Measurements from ENCODE around the gene DCUN1D2. TPM values are rescaled to one million over a fixed set of nuclear protein-coding genes. Genes with fewer than 3 reads are reported as not detected.

DCUN1D2 gene
- polyA plus RNA-seq, 2 donors = 6.9 to 8.9 TPM

- 88 to 89% methylated on average over 21 of the region's 21 CpGs for WGBS, 2 donors
- no peaks in the 10 kb centered on the region for H3K9me3 ChIP-seq (ENCODE audit: control insufficient read depth in 2 of 2, insufficient read depth in 1 of 2, low read depth in 1 of 2, low read length in 1 of 2)
- H3K27ac ChIP-seq (ENCODE audit: low read depth in 2 of 2, low read length in 1 of 2) = no peak overlapping the region
- no peak overlapping the region for H3K4me3 ChIP-seq (ENCODE audit: low read depth in 1 of 2, low read length in 2 of 2)
- no peaks in the 10 kb centered on the region for H3K4me1 ChIP-seq (ENCODE audit: control insufficient read depth in 2 of 2, insufficient read depth in 2 of 2, low read length in 1 of 2)
- peaks cover 0 to 18% of the 10 kb centered on the region in 2 donors for H3K36me3 ChIP-seq (ENCODE audit: control insufficient read depth in 2 of 2, insufficient read depth in 2 of 2, low read length in 1 of 2)
- H3K27me3 ChIP-seq (ENCODE audit: control insufficient read depth in 1 of 2, insufficient read depth in 2 of 2, low read length in 2 of 2) = no peaks in the 10 kb centered on the region
Observed at GRCh38 chr13:113507505-113508345, 17.2 kb upstream of the DCUN1D2 start.

GRCh38 chr13:113506871-113507388, 16.4 kb upstream of the DCUN1D2 start:
- Histone ChIP-seq H3K36me3 (ENCODE audit: control insufficient read depth in 2 of 2, insufficient read depth in 2 of 2, low read length in 1 of 2) (peaks cover 0 to 23% of the 10 kb centered on the region in 2 donors), H3K4me3 (ENCODE audit: low read depth in 1 of 2, low read length in 2 of 2) (no peak overlapping the region), H3K4me1 (ENCODE audit: control insufficient read depth in 2 of 2, insufficient read depth in 2 of 2, low read length in 1 of 2) (no peaks in the 10 kb centered on the region), H3K9me3 (ENCODE audit: control insufficient read depth in 2 of 2, insufficient read depth in 1 of 2, low read depth in 1 of 2, low read length in 1 of 2) (no peaks in the 10 kb centered on the region), H3K27ac (ENCODE audit: low read depth in 2 of 2, low read length in 1 of 2) (no peak overlapping the region), H3K27me3 (ENCODE audit: control insufficient read depth in 1 of 2, insufficient read depth in 2 of 2, low read length in 2 of 2) (no peaks in the 10 kb centered on the region)
- WGBS, 2 donors = 79 to 85% methylated on average over 21 of the region's 21 CpGs

GRCh38 chr13:113506025-113506685, 15.6 kb upstream of the DCUN1D2 start:
- 60 to 64% methylated on average over 16 of the region's 16 CpGs for WGBS, 2 donors
- peaks cover 4 to 20% of the 10 kb centered on the region in 2 donors for H3K36me3 ChIP-seq (ENCODE audit: control insufficient read depth in 2 of 2, insufficient read depth in 2 of 2, low read length in 1 of 2)
- H3K4me3 ChIP-seq (ENCODE audit: low read depth in 1 of 2, low read length in 2 of 2) = no peak overlapping the region
- no peak overlapping the region for H3K27ac ChIP-seq (ENCODE audit: low read depth in 2 of 2, low read length in 1 of 2)
- H3K27me3 ChIP-seq (ENCODE audit: control insufficient read depth in 1 of 2, insufficient read depth in 2 of 2, low read length in 2 of 2) = no peaks in the 10 kb centered on the region
- no peaks in the 10 kb centered on the region for H3K9me3 ChIP-seq (ENCODE audit: control insufficient read depth in 2 of 2, insufficient read depth in 1 of 2, low read depth in 1 of 2, low read length in 1 of 2)
- no peaks in the 10 kb centered on the region for H3K4me1 ChIP-seq (ENCODE audit: control insufficient read depth in 2 of 2, insufficient read depth in 2 of 2, low read length in 1 of 2)

GRCh38 chr13:113502686-113503085, 12.2 kb upstream of the DCUN1D2 start:
- H3K36me3 ChIP-seq (ENCODE audit: control insufficient read depth in 2 of 2, insufficient read depth in 2 of 2, low read length in 1 of 2) = peaks cover 4 to 25% of the 10 kb centered on the region in 2 donors
- H3K9me3 ChIP-seq (ENCODE audit: control insufficient read depth in 2 of 2, insufficient read depth in 1 of 2, low read depth in 1 of 2, low read length in 1 of 2) = no peaks in the 10 kb centered on the region
- no peaks in the 10 kb centered on the region for H3K4me1 ChIP-seq (ENCODE audit: control insufficient read depth in 2 of 2, insufficient read depth in 2 of 2, low read length in 1 of 2)

GRCh38 chr13:113500530-113501265, 10.2 kb upstream of the DCUN1D2 start:
- no peaks in the 10 kb centered on the region for H3K4me1 ChIP-seq (ENCODE audit: control insufficient read depth in 2 of 2, insufficient read depth in 2 of 2, low read length in 1 of 2)
- H3K9me3 ChIP-seq (ENCODE audit: control insufficient read depth in 2 of 2, insufficient read depth in 1 of 2, low read depth in 1 of 2, low read length in 1 of 2) = no peaks in the 10 kb centered on the region
- no peak overlapping the region for H3K4me3 ChIP-seq (ENCODE audit: low read depth in 1 of 2, low read length in 2 of 2)
- no peaks in the 10 kb centered on the region for H3K27me3 ChIP-seq (ENCODE audit: control insufficient read depth in 1 of 2, insufficient read depth in 2 of 2, low read length in 2 of 2)
- peaks cover 4 to 34% of the 10 kb centered on the region in 2 donors for H3K36me3 ChIP-seq (ENCODE audit: control insufficient read depth in 2 of 2, insufficient read depth in 2 of 2, low read length in 1 of 2)
- 90 to 92% methylated on average over 11 of the region's 11 CpGs for WGBS, 2 donors
- no peak overlapping the region for H3K27ac ChIP-seq (ENCODE audit: low read depth in 2 of 2, low read length in 1 of 2)

More at GRCh38 chr13:113502686-113503085, 12.2 kb upstream of the DCUN1D2 start:
- no peaks in the 10 kb centered on the region for H3K27me3 ChIP-seq (ENCODE audit: control insufficient read depth in 1 of 2, insufficient read depth in 2 of 2, low read length in 2 of 2)
- no peak overlapping the region for H3K4me3 ChIP-seq (ENCODE audit: low read depth in 1 of 2, low read length in 2 of 2)
- WGBS, 2 donors = 88 to 92% methylated on average over 16 of the region's 16 CpGs
- H3K27ac ChIP-seq (ENCODE audit: low read depth in 2 of 2, low read length in 1 of 2) = no peak overlapping the region

- no peak overlapping the region for H3K4me3 ChIP-seq (ENCODE audit: low read depth in 1 of 2, low read length in 2 of 2)
- H3K36me3 ChIP-seq (ENCODE audit: control insufficient read depth in 2 of 2, insufficient read depth in 2 of 2, low read length in 1 of 2) = peaks cover 4 to 36% of the 10 kb centered on the region in 2 donors
- H3K27me3 ChIP-seq (ENCODE audit: control insufficient read depth in 1 of 2, insufficient read depth in 2 of 2, low read length in 2 of 2) = no peaks in the 10 kb centered on the region
- H3K27ac ChIP-seq (ENCODE audit: low read depth in 2 of 2, low read length in 1 of 2) = no peak overlapping the region
- H3K9me3 ChIP-seq (ENCODE audit: control insufficient read depth in 2 of 2, insufficient read depth in 1 of 2, low read depth in 1 of 2, low read length in 1 of 2) = no peaks in the 10 kb centered on the region
- WGBS, 2 donors = 89 to 91% methylated on average over 4 of the region's 4 CpGs
- no peaks in the 10 kb centered on the region for H3K4me1 ChIP-seq (ENCODE audit: control insufficient read depth in 2 of 2, insufficient read depth in 2 of 2, low read length in 1 of 2)
Observed at GRCh38 chr13:113499936-113500335, 9.4 kb upstream of the DCUN1D2 start.

- Histone ChIP-seq H3K27me3 (ENCODE audit: control insufficient read depth in 1 of 2, insufficient read depth in 2 of 2, low read length in 2 of 2) (no peaks in the 10 kb centered on the region), H3K36me3 (ENCODE audit: control insufficient read depth in 2 of 2, insufficient read depth in 2 of 2, low read length in 1 of 2) (peaks cover 4 to 38% of the 10 kb centered on the region in 2 donors), H3K4me1 (ENCODE audit: control insufficient read depth in 2 of 2, insufficient read depth in 2 of 2, low read length in 1 of 2) (peaks cover 0 to 3% of the 10 kb centered on the region in 2 donors), H3K4me3 (ENCODE audit: low read depth in 1 of 2, low read length in 2 of 2) (no peak overlapping the region), H3K9me3 (ENCODE audit: control insufficient read depth in 2 of 2, insufficient read depth in 1 of 2, low read depth in 1 of 2, low read length in 1 of 2) (no peaks in the 10 kb centered on the region), H3K27ac (ENCODE audit: low read depth in 2 of 2, low read length in 1 of 2) (no peak overlapping the region)
- 93 to 94% methylated on average over 6 of the region's 6 CpGs for WGBS, 2 donors
Observed at GRCh38 chr13:113498905-113499304, 8.4 kb upstream of the DCUN1D2 start.

GRCh38 chr13:113497217-113497616, 6.7 kb upstream of the DCUN1D2 start:
- peaks cover 4 to 32% of the 10 kb centered on the region in 2 donors for H3K36me3 ChIP-seq (ENCODE audit: control insufficient read depth in 2 of 2, insufficient read depth in 2 of 2, low read length in 1 of 2)
- H3K27ac ChIP-seq (ENCODE audit: low read depth in 2 of 2, low read length in 1 of 2) = no peak overlapping the region
- no peaks in the 10 kb centered on the region for H3K9me3 ChIP-seq (ENCODE audit: control insufficient read depth in 2 of 2, insufficient read depth in 1 of 2, low read depth in 1 of 2, low read length in 1 of 2)
- 94 to 96% methylated on average over 1 of the region's 1 CpG for WGBS, 2 donors
- peaks cover 0 to 5% of the 10 kb centered on the region in 2 donors for H3K4me1 ChIP-seq (ENCODE audit: control insufficient read depth in 2 of 2, insufficient read depth in 2 of 2, low read length in 1 of 2)
- H3K27me3 ChIP-seq (ENCODE audit: control insufficient read depth in 1 of 2, insufficient read depth in 2 of 2, low read length in 2 of 2) = no peaks in the 10 kb centered on the region
- H3K4me3 ChIP-seq (ENCODE audit: low read depth in 1 of 2, low read length in 2 of 2) = no peak overlapping the region

- Histone ChIP-seq H3K4me1 (ENCODE audit: control insufficient read depth in 2 of 2, insufficient read depth in 2 of 2, low read length in 1 of 2) (peaks cover 0 to 12% of the 10 kb centered on the region in 2 donors), H3K36me3 (ENCODE audit: control insufficient read depth in 2 of 2, insufficient read depth in 2 of 2, low read length in 1 of 2) (peaks cover 0 to 27% of the 10 kb centered on the region in 2 donors), H3K27me3 (ENCODE audit: control insufficient read depth in 1 of 2, insufficient read depth in 2 of 2, low read length in 2 of 2) (no peaks in the 10 kb centered on the region), H3K27ac (ENCODE audit: low read depth in 2 of 2, low read length in 1 of 2) (no peak overlapping the region), H3K9me3 (ENCODE audit: control insufficient read depth in 2 of 2, insufficient read depth in 1 of 2, low read depth in 1 of 2, low read length in 1 of 2) (no peaks in the 10 kb centered on the region), H3K4me3 (ENCODE audit: low read depth in 1 of 2, low read length in 2 of 2) (no peak overlapping the region)
- WGBS, 2 donors = 61 to 66% methylated on average over 26 of the region's 26 CpGs
Observed at GRCh38 chr13:113495494-113496210, 5.1 kb upstream of the DCUN1D2 start.

All from esophagus (tissue), 2 donors.